K562 (cell line): ENCODE data around the gene DCUN1D3. TPM values are rescaled to one million over a fixed set of nuclear protein-coding genes. Genes with fewer than 3 reads are reported as not detected.

Experiments used
- ATF1 ChIP-seq, 2 experiments: fragments of 450-650 bp in 1 of 2; IDR thresholded peaks; 2 replicates each; pipeline ENCODE4 v1.6.1; 2016; ENCODE audit warnings: missing compliant biosample characterization in 1 of 2, missing genetic modification characterization in 1 of 2
- CEBPG ChIP-seq, 3 experiments: fragments of 200-800 bp in 1 of 3; sonication (Bioruptor generic) in 1 of 3; sonication (generic) in 1 of 3; formaldehyde crosslinking in 1 of 3; IDR thresholded peaks in 2 of 3; conservative IDR thresholded peaks in 1 of 3; 2 replicates each; pipeline versions ENCODE4 v1.6.1 to v1.8.0; 2016 to 2022; ENCODE audit warnings: missing compliant biosample characterization in 2 of 3, missing genetic modification characterization in 2 of 3, mild to moderate bottlenecking in 1 of 3, missing genetic modification reagents in 1 of 3
- FOXK2 ChIP-seq, 2 experiments: fragments of 450-650 bp; IDR thresholded peaks in 1 of 2; conservative IDR thresholded peaks in 1 of 2; 2 replicates each; pipeline ENCODE4 v1.6.1; 2016; ENCODE audit warnings: low read depth in 2 of 2, mild to moderate bottlenecking in 1 of 2
- GTF2E2 ChIP-seq: fragments of 200-800 bp; sonication (Bioruptor generic); IDR thresholded peaks from 2 replicates; pipeline ENCODE4 v1.6.1; 2016; ENCODE audit warnings: missing genetic modification characterization, missing compliant biosample characterization
- HDAC6 ChIP-seq: IDR thresholded peaks from 2 replicates; pipeline ENCODE4 v1.6.1; 2012; ENCODE audit warnings: low read depth, mild to moderate bottlenecking, control low read depth, inconsistent platforms, low read length, moderate library complexity
- KLF16 ChIP-seq: IDR thresholded peaks from 2 replicates; pipeline ENCODE4 v1.6.1; 2016; ENCODE audit warnings: antibody characterized with exemption
- POLR2AphosphoS5 ChIP-seq: IDR thresholded peaks from 2 replicates; pipeline ENCODE4 v1.6.1; 2011; ENCODE audit warnings: mild to moderate bottlenecking, low read depth, low read length, moderate library complexity; ENCODE audit not compliant: control insufficient read depth, insufficient read depth
- RAD51 ChIP-seq: fragments of 450-650 bp; IDR thresholded peaks from 2 replicates; pipeline ENCODE4 v1.7.1; 2016; ENCODE audit warnings: low read depth, mild to moderate bottlenecking, borderline replicate concordance
- U2AF2 ChIP-seq: fragments of 200-400 bp; formaldehyde crosslinking; optimal IDR thresholded peaks from 2 replicates; pipeline ENCODE3; 2017; ENCODE audit warnings: low read depth, mild to moderate bottlenecking, low read length
- ZNF121 ChIP-seq: sonication (generic); formaldehyde crosslinking; conservative IDR thresholded peaks from 2 replicates; pipeline ENCODE4 v1.8.0; 2022; ENCODE audit warnings: missing genetic modification reagents
- ZNF76 ChIP-seq: fragments of 250-450 bp; sonication (Bioruptor Pico); IDR thresholded peaks from 2 replicates; pipeline ENCODE4 v1.4.0; 2020; ENCODE audit warnings: mild to moderate bottlenecking, moderate library complexity, borderline replicate concordance
- ZNF766 ChIP-seq: fragments of 200-800 bp; sonication (Bioruptor generic); conservative IDR thresholded peaks from 2 replicates; pipeline ENCODE4 v1.6.1; 2016; ENCODE audit warnings: missing genetic modification characterization, missing compliant biosample characterization
- polyA plus RNA-seq, 8 experiments: library from polyadenylated mRNA; depleted of rRNA in 4 of 8; stranded (reverse) in 5 of 8; unstranded in 3 of 8; fragments of >200 nt; fragmentation: Nextera tagmentation in 2 of 8; fragmentation: Illumina TruSeq in 1 of 8; extraction: Ambion mirVana in 2 of 8; extraction: Trizol in 1 of 8; gene quantifications; 2 replicates each; pipeline versions ENCODE4 v1.2.1 to v1.2.3, GENCODE V29; 2011 to 2014; ENCODE audit warnings: inconsistent platforms in 1 of 8, missing spikeins in 1 of 8
- total RNA-seq, 7 experiments: library from RNA; depleted of rRNA in 6 of 7; stranded (reverse); fragments of >200 nt in 6 of 7; fragmentation: Illumina TruSeq in 2 of 7; extraction: Trizol in 2 of 7; gene quantifications; 2 replicates each; pipeline versions ENCODE4 v1.2.1 to v1.2.3, GENCODE V29; 2011 to 2021; ENCODE audit warnings: low replicate concordance in 1 of 7
- TF ChIP-seq, protein P1 (sequence below): sonication (generic); formaldehyde crosslinking; IDR thresholded peaks from 2 replicates; pipeline ENCODE4 v1.9.0; 2022; ENCODE audit warnings: mild to moderate bottlenecking, missing genetic modification reagents
- TF ChIP-seq, protein P2 (sequence below), 2 experiments: fragments of 450-650 bp; formaldehyde crosslinking in 1 of 2; IDR thresholded peaks; 2 replicates each; pipeline versions ENCODE4 v1.4.0 to v1.6.1; 2014 to 2020; ENCODE audit warnings: mild to moderate bottlenecking in 2 of 2, borderline replicate concordance in 1 of 2, low read depth in 1 of 2
- TF ChIP-seq, protein P3 (sequence below): fragments of 200-800 bp; sonication (Bioruptor generic); IDR thresholded peaks from 2 replicates; pipeline ENCODE4 v1.6.1; 2017; ENCODE audit warnings: missing genetic modification characterization, missing compliant biosample characterization

DCUN1D3 gene
- total and polyA plus RNA-seq, 9 of the 15 experiments (the other 6 are each of a cell fraction or from before 2014, with no cell fraction given) = 1.0 to 4.7 (median 2.2) TPM

DNA sequence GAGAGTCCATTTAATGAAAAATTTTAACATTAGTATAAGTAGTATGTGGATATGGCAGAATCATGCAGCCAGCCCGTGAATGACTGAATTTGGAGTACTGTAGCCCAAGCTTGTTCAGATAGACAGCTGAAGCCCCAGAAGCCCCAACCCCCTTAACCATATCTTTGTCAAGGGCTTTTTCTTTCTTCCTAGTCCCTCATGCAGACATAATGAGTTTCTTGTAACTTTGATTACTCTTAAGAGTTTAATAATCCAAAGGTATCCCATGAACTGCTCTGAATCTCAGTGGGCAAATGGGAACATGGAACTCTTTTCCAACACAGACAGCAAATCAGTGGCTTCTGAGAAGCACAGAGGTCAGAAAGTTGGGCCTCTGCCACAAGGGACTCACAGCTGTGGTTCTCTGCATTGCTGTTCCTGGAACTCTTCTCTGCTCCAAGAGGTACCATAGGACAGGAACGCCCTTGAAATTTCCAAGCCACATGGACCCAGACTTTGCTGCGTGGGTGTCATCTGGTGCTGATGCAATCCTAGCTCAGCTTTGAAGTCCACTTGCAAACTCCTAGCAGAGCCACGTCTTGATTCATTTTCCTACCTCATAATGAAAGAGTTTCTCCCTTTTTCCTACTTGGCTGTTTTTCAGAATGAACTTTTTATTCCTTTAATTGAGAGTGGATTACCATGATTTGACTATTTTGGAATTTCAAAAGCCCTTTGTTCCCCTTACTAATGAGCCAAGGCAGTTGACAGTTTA lies 18.5 kb upstream of the DCUN1D3 start (continued):
- TF ChIP-seq U2AF2 (no peak), RAD51 (peak; percentile 31; the same call in 1 of the 2 replicates), CEBPG (CRISPR knock-in tag; IDR thresholded peaks at IDR 0.05) (peak; percentile 98), CEBPG (tag; conservative IDR thresholded peaks at IDR 0.05 in 1 of 2, IDR thresholded peaks at IDR 0.05 in 1 of 2) (peak; percentile 96 to 99), ZNF121 (CRISPR knock-in tag) (no peak), POLR2AphosphoS5 (no peak), GTF2E2 (peak; percentile 25; the same call in 1 of the 2 replicates), HDAC6 (no peak), FOXK2 (conservative IDR thresholded peaks at IDR 0.05 in 1 of 2, IDR thresholded peaks at IDR 0.05 in 1 of 2; ENCODE audit: low read depth in 2 of 2) (0 out of 4 replicates have a peak, but pooled peaks of 1 of the 2 experiments have one; percentile 48), ZNF76 (CRISPR knock-in tag) (no peak), KLF16 (0 out of 2 replicates have a peak, but pooled peaks have one; percentile 9), ZNF766 (CRISPR knock-in tag) (peak; percentile 30; the same call in 1 of the 2 replicates), ATF1 (CRISPR knock-in tag; IDR thresholded peaks at IDR 0.05) (no peak), ATF1 (tag; IDR thresholded peaks at IDR 0.05) (peak; percentile 54)
- TF ChIP-seq, protein P1, sequence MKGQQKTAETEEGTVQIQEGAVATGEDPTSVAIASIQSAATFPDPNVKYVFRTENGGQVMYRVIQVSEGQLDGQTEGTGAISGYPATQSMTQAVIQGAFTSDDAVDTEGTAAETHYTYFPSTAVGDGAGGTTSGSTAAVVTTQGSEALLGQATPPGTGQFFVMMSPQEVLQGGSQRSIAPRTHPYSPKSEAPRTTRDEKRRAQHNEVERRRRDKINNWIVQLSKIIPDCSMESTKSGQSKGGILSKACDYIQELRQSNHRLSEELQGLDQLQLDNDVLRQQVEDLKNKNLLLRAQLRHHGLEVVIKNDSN (CRISPR knock-in tag) = no peak
- TF ChIP-seq, protein P2, sequence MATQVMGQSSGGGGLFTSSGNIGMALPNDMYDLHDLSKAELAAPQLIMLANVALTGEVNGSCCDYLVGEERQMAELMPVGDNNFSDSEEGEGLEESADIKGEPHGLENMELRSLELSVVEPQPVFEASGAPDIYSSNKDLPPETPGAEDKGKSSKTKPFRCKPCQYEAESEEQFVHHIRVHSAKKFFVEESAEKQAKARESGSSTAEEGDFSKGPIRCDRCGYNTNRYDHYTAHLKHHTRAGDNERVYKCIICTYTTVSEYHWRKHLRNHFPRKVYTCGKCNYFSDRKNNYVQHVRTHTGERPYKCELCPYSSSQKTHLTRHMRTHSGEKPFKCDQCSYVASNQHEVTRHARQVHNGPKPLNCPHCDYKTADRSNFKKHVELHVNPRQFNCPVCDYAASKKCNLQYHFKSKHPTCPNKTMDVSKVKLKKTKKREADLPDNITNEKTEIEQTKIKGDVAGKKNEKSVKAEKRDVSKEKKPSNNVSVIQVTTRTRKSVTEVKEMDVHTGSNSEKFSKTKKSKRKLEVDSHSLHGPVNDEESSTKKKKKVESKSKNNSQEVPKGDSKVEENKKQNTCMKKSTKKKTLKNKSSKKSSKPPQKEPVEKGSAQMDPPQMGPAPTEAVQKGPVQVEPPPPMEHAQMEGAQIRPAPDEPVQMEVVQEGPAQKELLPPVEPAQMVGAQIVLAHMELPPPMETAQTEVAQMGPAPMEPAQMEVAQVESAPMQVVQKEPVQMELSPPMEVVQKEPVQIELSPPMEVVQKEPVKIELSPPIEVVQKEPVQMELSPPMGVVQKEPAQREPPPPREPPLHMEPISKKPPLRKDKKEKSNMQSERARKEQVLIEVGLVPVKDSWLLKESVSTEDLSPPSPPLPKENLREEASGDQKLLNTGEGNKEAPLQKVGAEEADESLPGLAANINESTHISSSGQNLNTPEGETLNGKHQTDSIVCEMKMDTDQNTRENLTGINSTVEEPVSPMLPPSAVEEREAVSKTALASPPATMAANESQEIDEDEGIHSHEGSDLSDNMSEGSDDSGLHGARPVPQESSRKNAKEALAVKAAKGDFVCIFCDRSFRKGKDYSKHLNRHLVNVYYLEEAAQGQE (IDR thresholded peaks at IDR 0.05; ENCODE audit: borderline replicate concordance) = peak; percentile 48; the same call in 1 of the 2 replicates
- TF ChIP-seq, protein P2 (CRISPR knock-in tag; IDR thresholded peaks at IDR 0.05; ENCODE audit: low read depth) = no peak
- TF ChIP-seq, protein P3, sequence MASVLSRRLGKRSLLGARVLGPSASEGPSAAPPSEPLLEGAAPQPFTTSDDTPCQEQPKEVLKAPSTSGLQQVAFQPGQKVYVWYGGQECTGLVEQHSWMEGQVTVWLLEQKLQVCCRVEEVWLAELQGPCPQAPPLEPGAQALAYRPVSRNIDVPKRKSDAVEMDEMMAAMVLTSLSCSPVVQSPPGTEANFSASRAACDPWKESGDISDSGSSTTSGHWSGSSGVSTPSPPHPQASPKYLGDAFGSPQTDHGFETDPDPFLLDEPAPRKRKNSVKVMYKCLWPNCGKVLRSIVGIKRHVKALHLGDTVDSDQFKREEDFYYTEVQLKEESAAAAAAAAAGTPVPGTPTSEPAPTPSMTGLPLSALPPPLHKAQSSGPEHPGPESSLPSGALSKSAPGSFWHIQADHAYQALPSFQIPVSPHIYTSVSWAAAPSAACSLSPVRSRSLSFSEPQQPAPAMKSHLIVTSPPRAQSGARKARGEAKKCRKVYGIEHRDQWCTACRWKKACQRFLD (CRISPR knock-in tag) = 0 out of 2 replicates have a peak, but pooled peaks have one; percentile 60
